HL-60 (cell line): ENCODE measurements around the gene SLC8A2.
A peak's percentile ranks its signal among the peaks of the same experiment; 100 is the strongest.

Experiments used
- DNase-seq, 2 experiments: peaks; one replicate each; pipeline ENCODE4 v3.0.0-alpha.2; 2010 to 2020; ENCODE audit warnings: low read depth in 1 of 2, low spot score in 1 of 2
- H3K27ac ChIP-seq: fragments of 250-450 bp; sonication (Bioruptor Pico); replicated peaks from 2 replicates; pipeline ENCODE4 v1.5.1; 2020; ENCODE audit warnings: mild to moderate bottlenecking, moderate library complexity
- H3K27me3 ChIP-seq: fragments of 250-450 bp; sonication (Bioruptor Pico); 2 replicates; pipeline ENCODE4 v1.5.1; 2021; ENCODE audit warnings: mild to moderate bottlenecking, moderate library complexity; ENCODE audit not compliant: insufficient read depth, poor library complexity, severe bottlenecking
- H3K4me3 ChIP-seq: replicated peaks from 2 replicates; pipeline ENCODE4 v1.5.1; 2011; ENCODE audit warnings: mild to moderate bottlenecking, control low read depth, low read length; ENCODE audit not compliant: insufficient read depth
- CTCF ChIP-seq: IDR thresholded peaks from one replicate; pipeline ENCODE4 v1.5.1; 2011; ENCODE audit warnings: low read length, control low read depth, inconsistent platforms; ENCODE audit not compliant: insufficient read depth
- GABPA ChIP-seq: IDR thresholded peaks from 2 replicates; pipeline ENCODE4 v1.6.1; 2012; ENCODE audit warnings: low read depth
- POLR2AphosphoS5 ChIP-seq: IDR thresholded peaks from 2 replicates; pipeline ENCODE4 v1.6.1; 2012; ENCODE audit warnings: low read depth
- REST ChIP-seq: IDR thresholded peaks from 2 replicates; pipeline ENCODE4 v1.6.1; 2012; ENCODE audit warnings: low read depth; ENCODE audit not compliant: insufficient replicate concordance
- SPI1 ChIP-seq: IDR thresholded peaks from 2 replicates; pipeline ENCODE4 v1.6.1; 2012; ENCODE audit warnings: low read depth, mild to moderate bottlenecking, borderline replicate concordance
- long read RNA-seq: library from polyadenylated mRNA; unstranded; transcript quantifications from one replicate; pipeline ENCODE4 v2.0.0, GENCODE V29; 2020

Gene SLC8A2
- long read RNA-seq = 0 reads

GRCh38 chr19:47471733-47472457 lies at the start of gene SLC8A2:
Gene SLC8A2, minus strand, starts transcription at chr19:47471893. Its CDS starts 5,490 bp downstream, at chr19:47466403.
- no peak within 1 kb of the TSS for H3K4me3 ChIP-seq
- peaks cover 43% of the 10 kb centered on the region for H3K27me3 ChIP-seq
- TF ChIP-seq POLR2AphosphoS5 (no peak), GABPA (no peak), SPI1 (no peak), CTCF (no peak), REST (peak; percentile 94)
- no peak within 1 kb of the TSS for H3K27ac ChIP-seq
- peak; percentile 52 to 59 for DNase-seq

GRCh38 chr19:47520839-47521238 lies 49.1 kb upstream of the SLC8A2 start:
- Histone ChIP-seq H3K27ac (no peak overlapping the region), H3K4me3 (no peak overlapping the region), H3K27me3 (peaks cover 4% of the 10 kb centered on the region)
- TF ChIP-seq SPI1 (no peak), REST (no peak), CTCF (no peak), GABPA (no peak)
- no peak for DNase-seq

- H3K4me3 ChIP-seq = no peak overlapping the region
- peaks cover 4% of the 10 kb centered on the region for H3K27me3 ChIP-seq
- no peak overlapping the region for H3K27ac ChIP-seq
- DNase-seq = no peak
- TF ChIP-seq SPI1 = no peak
- TF ChIP-seq CTCF = no peak
- no peak for TF ChIP-seq GABPA
- no peak for TF ChIP-seq POLR2AphosphoS5
- TF ChIP-seq REST = no peak
Measured at GRCh38 chr19:47520343-47520806, 48.7 kb upstream of the SLC8A2 start.
